GM13977 (cell line): ENCODE results near the gene PKNOX2.

Experiments used
- DNase-seq: peaks from one replicate; pipeline ENCODE4 v3.0.0; 2012; ENCODE audit warnings: low spot score
- CTCF ChIP-seq: IDR thresholded peaks from 2 replicates; pipeline ENCODE4 v1.5.1; 2012; ENCODE audit warnings: mild to moderate bottlenecking, control low read depth; ENCODE audit not compliant: insufficient read depth; ENCODE audit errors: extremely low read depth, missing control alignments
- in situ Hi-C: fragments of 300-500 bp; cut with MboI; formaldehyde crosslinking; loops from one replicate; pipeline ENCODE4 v1.12.0; 2022; ENCODE audit warnings: low sequenced_read_pairs, low pct_unique_long_range_greater_than_20kb, mixed read lengths, inconsistent platforms; ENCODE audit not compliant: unreplicated experiment

PKNOX2 gene

GRCh38 chr11:125301346-125301745, 136.8 kb downstream of the PKNOX2 start:
- no peak for DNase-seq
- in situ Hi-C loops, result no loop called here
- TF ChIP-seq CTCF, result no peak

GRCh38 chr11:125303186-125303585, 138.6 kb downstream of the PKNOX2 start:
- in situ Hi-C loops, result no loop called here
- TF ChIP-seq CTCF, result no peak
- DNase-seq, result no peak

GRCh38 chr11:125303694-125304093, 139.1 kb downstream of the PKNOX2 start:
- no peak for DNase-seq
- no peak for TF ChIP-seq CTCF
- in situ Hi-C loops, result no loop called here

GRCh38 chr11:125304136-125304535, 139.6 kb downstream of the PKNOX2 start:
- in situ Hi-C loops, result no loop called here
- TF ChIP-seq CTCF, result no peak
- DNase-seq, result no peak

- in situ Hi-C loops, result no loop called here
- no peak for DNase-seq
Measured at GRCh38 chr11:125304876-125305275, 140.3 kb downstream of the PKNOX2 start.

GRCh38 chr11:125305345-125305744, 140.8 kb downstream of the PKNOX2 start:
- no peak for TF ChIP-seq CTCF
- DNase-seq, result no peak
- in situ Hi-C loops, result no loop called here

More at GRCh38 chr11:125304876-125305275, 140.3 kb downstream of the PKNOX2 start:
- TF ChIP-seq CTCF, result no peak

- in situ Hi-C loops, result no loop called here
- no peak for TF ChIP-seq CTCF
Measured at GRCh38 chr11:125306476-125306875, 141.9 kb downstream of the PKNOX2 start.

More at GRCh38 chr11:125306476-125306875, 141.9 kb downstream of the PKNOX2 start:
- DNase-seq, result no peak
